Transverse colon (tissue), 3 donors: ENCODE measurements around the gene HOXA13.

Experiments used
- EP300 ChIP-seq: sonication (generic); formaldehyde crosslinking; IDR thresholded peaks from one replicate; pipeline ENCODE4 v1.6.1; 2017; ENCODE audit warnings: antibody characterized with exemption, low read depth
- POLR2AphosphoS5 ChIP-seq, 3 donors: sonication (generic); formaldehyde crosslinking; IDR thresholded peaks; one replicate each; pipeline ENCODE4 v1.6.1; 2016; ENCODE audit warnings: antibody characterized with exemption in 3 of 3

DNA sequence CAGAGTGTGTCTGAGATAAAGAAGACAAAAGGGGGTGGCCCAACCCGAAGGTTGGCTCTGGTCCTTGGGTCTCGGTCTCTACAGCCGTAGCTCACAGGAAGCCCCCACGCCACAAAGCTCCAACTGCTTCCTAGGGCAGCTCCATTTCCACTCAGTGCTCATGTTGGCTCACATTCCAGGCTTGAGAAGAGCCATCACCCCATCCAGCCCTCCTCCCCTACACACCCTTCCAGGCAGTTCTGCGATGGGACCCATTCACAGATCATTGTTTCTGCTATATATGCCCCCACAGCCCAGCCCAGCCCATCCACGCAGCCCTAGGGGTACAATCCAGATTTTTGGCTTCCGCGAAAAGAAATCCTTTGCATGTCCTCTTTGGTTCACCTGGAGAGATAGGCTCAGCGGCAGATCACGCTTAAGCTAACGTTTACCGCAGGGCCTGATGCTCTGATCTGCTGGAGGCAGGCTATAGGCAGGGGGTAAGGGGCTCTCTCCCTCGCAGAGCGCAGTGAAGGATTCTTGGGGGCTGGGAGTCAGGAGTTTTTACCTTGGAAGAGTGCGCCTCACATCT, 8.6 kb downstream of the HOXA13 start:
- no peak for TF ChIP-seq POLR2AphosphoS5 (IDR thresholded peaks at IDR 0.05)
- no peak for TF ChIP-seq EP300
